WTC11 (cell line): ENCODE measurements around the gene SOSTDC1. TPM values are rescaled to one million over a fixed set of nuclear protein-coding genes. Genes with fewer than 3 reads are reported as not detected.

Source experiments
- ATAC-seq: fragments of 200-7000 bp; cut with Tn5 transposase; 2 replicates; pipeline ENCODE4 v1.10.0; 2021; ENCODE audit warnings: mild to moderate bottlenecking, moderate library complexity
- CTCF ChIA-PET: fragments of 300-600 bp; sonication (Branson Sonifier 250); formaldehyde crosslinking; loops from one replicate; lab custom pipeline; 2021; ENCODE audit warnings: antibody characterized with exemption; lab: Charles Lee
- POLR2A ChIA-PET: fragments of 350-600 bp; sonication (Branson Sonifier 250); formaldehyde crosslinking; loops from one replicate; lab custom pipeline; 2021; ENCODE audit warnings: antibody characterized with exemption; lab: Charles Lee
- DNase-seq: peaks from one replicate; pipeline ENCODE4 v3.0.0; 2021; ENCODE audit warnings: low spot score
- H3K27ac Mint-ChIP-seq: 2 replicates; pipeline ENCODE4 v1.8.0; 2021; ENCODE audit warnings: mixed read lengths
- H3K27me3 Mint-ChIP-seq: 2 replicates; pipeline ENCODE4 v1.8.0; 2021; ENCODE audit warnings: low read depth, mild to moderate bottlenecking, moderate library complexity, mixed read lengths
- H3K36me3 Mint-ChIP-seq: 2 replicates; pipeline ENCODE4 v1.8.0; 2021; ENCODE audit warnings: mixed read lengths
- H3K4me1 Mint-ChIP-seq: 2 replicates; pipeline ENCODE4 v1.8.0; 2022; ENCODE audit warnings: mixed read lengths
- H3K4me3 Mint-ChIP-seq: 2 replicates; pipeline ENCODE4 v1.8.0; 2021; ENCODE audit warnings: mild to moderate bottlenecking, moderate library complexity, mixed read lengths
- H3K9me3 Mint-ChIP-seq: 2 replicates; pipeline ENCODE4 v1.8.0; 2021; ENCODE audit warnings: mixed read lengths
- ATF6 ChIP-seq: sonication (generic); formaldehyde crosslinking; IDR thresholded peaks from 2 replicates; pipeline ENCODE4 v1.8.1; 2023; ENCODE audit warnings: mild to moderate bottlenecking, missing genetic modification reagents
- E2F1 ChIP-seq: sonication (generic); formaldehyde crosslinking; IDR thresholded peaks from 2 replicates; pipeline ENCODE4 v1.8.0; 2022; ENCODE audit warnings: mild to moderate bottlenecking, missing genetic modification reagents
- ERG ChIP-seq: fragments of 250-450 bp; sonication (Bioruptor Pico); IDR thresholded peaks from 2 replicates; pipeline ENCODE4 v1.8.0; 2021; ENCODE audit warnings: mild to moderate bottlenecking
- FOXP1 ChIP-seq: sonication (generic); formaldehyde crosslinking; IDR thresholded peaks from 2 replicates; pipeline ENCODE4 v1.8.0; 2022; ENCODE audit warnings: missing genetic modification reagents, mild to moderate bottlenecking, moderate library complexity, borderline replicate concordance
- GRHL2 ChIP-seq: fragments of 250-450 bp; sonication (Bioruptor Pico); IDR thresholded peaks from 2 replicates; pipeline ENCODE4 v1.8.0; 2022; ENCODE audit warnings: mild to moderate bottlenecking, moderate library complexity; ENCODE audit not compliant: insufficient replicate concordance, severe bottlenecking
- GTF2I ChIP-seq: fragments of 250-450 bp; sonication (Bioruptor Pico); conservative IDR thresholded peaks from 2 replicates; pipeline ENCODE4 v1.4.0; 2021; ENCODE audit warnings: mild to moderate bottlenecking
- HMGXB4 ChIP-seq: sonication (generic); formaldehyde crosslinking; IDR thresholded peaks from 2 replicates; pipeline ENCODE4 v1.8.1; 2023; ENCODE audit warnings: mild to moderate bottlenecking, moderate library complexity, missing genetic modification reagents
- IRF2 ChIP-seq: sonication (generic); formaldehyde crosslinking; IDR thresholded peaks from 2 replicates; pipeline ENCODE4 v1.8.0; 2022; ENCODE audit warnings: low read depth, missing genetic modification reagents, borderline replicate concordance
- NFYB ChIP-seq: sonication (generic); formaldehyde crosslinking; conservative IDR thresholded peaks from 2 replicates; pipeline ENCODE4 v1.8.0; 2022; ENCODE audit warnings: low read depth, missing genetic modification reagents
- OVOL2 ChIP-seq: fragments of 250-450 bp; sonication (Bioruptor Pico); IDR thresholded peaks from 2 replicates; pipeline ENCODE4 v1.9.0; 2021; ENCODE audit warnings: mild to moderate bottlenecking, borderline replicate concordance
- PRRX2 ChIP-seq: fragments of 250-450 bp; sonication (Bioruptor Pico); IDR thresholded peaks from 2 replicates; pipeline ENCODE4 v1.8.0; 2021; ENCODE audit warnings: mild to moderate bottlenecking
- STAT6 ChIP-seq: sonication (generic); formaldehyde crosslinking; conservative IDR thresholded peaks from 2 replicates; pipeline ENCODE4 v1.8.1; 2023; ENCODE audit warnings: mild to moderate bottlenecking, low read depth, missing genetic modification reagents, moderate library complexity
- TEAD1 ChIP-seq: sonication (generic); formaldehyde crosslinking; IDR thresholded peaks from 2 replicates; pipeline ENCODE4 v1.8.0; 2022; ENCODE audit warnings: mild to moderate bottlenecking, missing genetic modification reagents
- ZNF219 ChIP-seq: sonication (generic); formaldehyde crosslinking; IDR thresholded peaks from 2 replicates; pipeline ENCODE4 v1.8.0; 2023; ENCODE audit warnings: missing genetic modification reagents, mild to moderate bottlenecking, borderline replicate concordance
- ZNF671 ChIP-seq: fragments of 250-450 bp; sonication (Bioruptor Pico); IDR thresholded peaks from 2 replicates; pipeline ENCODE4 v1.8.0; 2021; ENCODE audit warnings: mild to moderate bottlenecking
- total RNA-seq: library from RNA; stranded (reverse); gene quantifications from 3 replicates; pipeline ENCODE4 v1.2.3, GENCODE V29; 2021
- TF ChIP-seq, protein P1 (sequence below): sonication (generic); formaldehyde crosslinking; conservative IDR thresholded peaks from 2 replicates; pipeline ENCODE4 v1.8.1; 2022; ENCODE audit warnings: mild to moderate bottlenecking, missing genetic modification reagents
- TF ChIP-seq, protein P2 (sequence below): sonication (generic); formaldehyde crosslinking; IDR thresholded peaks from 2 replicates; pipeline ENCODE4 v1.8.1; 2022; ENCODE audit warnings: mild to moderate bottlenecking, missing genetic modification reagents, moderate library complexity, borderline replicate concordance
- TF ChIP-seq, protein P3 (sequence below): fragments of 250-450 bp; sonication (Bioruptor Pico); IDR thresholded peaks from 2 replicates; pipeline ENCODE4 v1.9.0; 2021; ENCODE audit warnings: mild to moderate bottlenecking
- TF ChIP-seq, protein P4 (sequence below): fragments of 250-450 bp; sonication (Bioruptor Pico); conservative IDR thresholded peaks from 2 replicates; pipeline ENCODE4 v1.9.0; 2021; ENCODE audit warnings: mild to moderate bottlenecking
- TF ChIP-seq, protein P5 (sequence below): sonication (generic); formaldehyde crosslinking; IDR thresholded peaks from 2 replicates; pipeline ENCODE4 v1.8.0; 2022; ENCODE audit warnings: mild to moderate bottlenecking, missing genetic modification reagents

Gene SOSTDC1
- total RNA-seq, 1 experiment from 2014 or later = 0.15 TPM

GRCh38 chr7:16419126-16419525 lies 46.4 kb downstream of the SOSTDC1 start:
- H3K9me3 Mint-ChIP-seq = no peaks in the 10 kb centered on the region
- ATAC-seq (no peak), DNase-seq (no peak)
- H3K36me3 Mint-ChIP-seq = no peaks in the 10 kb centered on the region
- peaks cover 16% of the 10 kb centered on the region for H3K4me1 Mint-ChIP-seq
- TF ChIP-seq IRF2 (CRISPR knock-in tag) = no peak
- TF ChIP-seq, protein P1, sequence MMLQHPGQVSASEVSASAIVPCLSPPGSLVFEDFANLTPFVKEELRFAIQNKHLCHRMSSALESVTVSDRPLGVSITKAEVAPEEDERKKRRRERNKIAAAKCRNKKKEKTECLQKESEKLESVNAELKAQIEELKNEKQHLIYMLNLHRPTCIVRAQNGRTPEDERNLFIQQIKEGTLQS = no peak
- TF ChIP-seq ZNF671 (CRISPR knock-in tag) = no peak
- no peak for TF ChIP-seq GRHL2 (CRISPR knock-in tag)
- TF ChIP-seq, protein P2, sequence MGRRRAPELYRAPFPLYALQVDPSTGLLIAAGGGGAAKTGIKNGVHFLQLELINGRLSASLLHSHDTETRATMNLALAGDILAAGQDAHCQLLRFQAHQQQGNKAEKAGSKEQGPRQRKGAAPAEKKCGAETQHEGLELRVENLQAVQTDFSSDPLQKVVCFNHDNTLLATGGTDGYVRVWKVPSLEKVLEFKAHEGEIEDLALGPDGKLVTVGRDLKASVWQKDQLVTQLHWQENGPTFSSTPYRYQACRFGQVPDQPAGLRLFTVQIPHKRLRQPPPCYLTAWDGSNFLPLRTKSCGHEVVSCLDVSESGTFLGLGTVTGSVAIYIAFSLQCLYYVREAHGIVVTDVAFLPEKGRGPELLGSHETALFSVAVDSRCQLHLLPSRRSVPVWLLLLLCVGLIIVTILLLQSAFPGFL (CRISPR knock-in tag) = no peak
- no peak for TF ChIP-seq OVOL2 (CRISPR knock-in tag)
- no peak for TF ChIP-seq FOXP1 (CRISPR knock-in tag)
- TF ChIP-seq NFYB = no peak
- H3K27ac Mint-ChIP-seq = no peak overlapping the region
- peaks cover 27% of the 10 kb centered on the region for H3K27me3 Mint-ChIP-seq
- H3K4me3 Mint-ChIP-seq = peak overlapping the region; percentile 17; the same call in 1 of the 2 replicates
- ChIA-PET CTCF (no interaction called here), POLR2A (no interaction called here)

DNA sequence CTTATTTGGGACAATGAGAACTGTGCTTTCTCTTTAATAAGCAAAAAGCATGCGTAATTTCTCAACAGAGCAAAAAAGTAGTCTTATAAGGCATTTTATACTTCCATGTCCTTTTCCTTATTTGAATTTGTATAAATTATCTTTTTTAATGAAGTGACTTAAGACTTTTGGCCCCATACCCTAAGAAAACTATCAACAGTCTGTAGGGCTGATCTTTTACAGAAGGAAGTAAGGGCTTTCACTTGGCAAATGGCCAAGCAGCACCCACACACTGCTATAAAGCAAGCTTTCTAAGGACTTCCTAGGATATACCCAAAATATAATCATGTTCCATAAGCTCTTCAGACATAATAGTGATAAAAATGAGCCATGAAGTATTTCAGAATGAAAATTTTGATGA lies 47.6 kb downstream of the SOSTDC1 start:
- CTCF ChIA-PET = no interaction called here
- no peak for ATAC-seq
- TF ChIP-seq E2F1 (CRISPR knock-in tag) = no peak
- TF ChIP-seq HMGXB4 (CRISPR knock-in tag) = no peak
- TF ChIP-seq, protein P3, sequence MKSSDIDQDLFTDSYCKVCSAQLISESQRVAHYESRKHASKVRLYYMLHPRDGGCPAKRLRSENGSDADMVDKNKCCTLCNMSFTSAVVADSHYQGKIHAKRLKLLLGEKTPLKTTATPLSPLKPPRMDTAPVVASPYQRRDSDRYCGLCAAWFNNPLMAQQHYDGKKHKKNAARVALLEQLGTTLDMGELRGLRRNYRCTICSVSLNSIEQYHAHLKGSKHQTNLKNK = no peak
- no peak for TF ChIP-seq PRRX2 (CRISPR knock-in tag)
- TF ChIP-seq, protein P4, sequence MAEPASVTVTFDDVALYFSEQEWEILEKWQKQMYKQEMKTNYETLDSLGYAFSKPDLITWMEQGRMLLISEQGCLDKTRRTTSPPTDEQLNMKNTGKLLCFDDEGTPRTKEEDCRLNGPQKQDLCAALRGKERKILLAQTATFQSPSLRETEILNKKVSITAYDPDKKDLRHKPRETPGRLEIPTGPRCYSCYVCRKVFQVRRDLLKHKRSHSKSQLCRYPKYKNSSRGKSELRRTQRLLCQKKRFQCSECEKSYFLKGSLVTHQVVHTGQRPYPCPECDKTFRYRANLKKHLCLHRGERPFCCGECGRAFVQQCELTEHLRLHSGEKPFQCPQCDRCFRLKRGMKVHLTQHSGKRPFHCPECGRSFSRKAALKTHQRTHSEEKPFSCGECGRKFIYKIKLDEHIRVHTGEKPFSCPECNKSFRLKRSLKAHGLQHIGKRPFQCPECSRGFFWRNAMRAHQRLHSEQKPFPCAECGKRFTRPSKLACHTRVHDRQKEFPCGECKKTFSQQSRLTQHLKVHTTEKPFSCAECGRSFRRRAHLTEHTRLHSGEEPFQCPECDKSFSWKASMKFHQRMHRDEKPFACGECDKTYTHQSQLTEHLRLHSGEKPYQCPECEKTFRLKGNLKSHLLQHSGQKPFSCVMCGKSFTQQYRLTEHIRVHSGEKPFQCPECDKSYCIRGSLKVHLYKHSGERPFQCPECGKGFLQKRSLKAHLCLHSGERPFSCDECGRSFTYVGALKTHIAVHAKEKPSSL (CRISPR knock-in tag) = no peak
- TF ChIP-seq STAT6 (CRISPR knock-in tag) = no peak
- TF ChIP-seq TEAD1 (CRISPR knock-in tag) = no peak
- no peak for TF ChIP-seq ATF6
- TF ChIP-seq ERG (CRISPR knock-in tag) = no peak
- TF ChIP-seq, protein P5, sequence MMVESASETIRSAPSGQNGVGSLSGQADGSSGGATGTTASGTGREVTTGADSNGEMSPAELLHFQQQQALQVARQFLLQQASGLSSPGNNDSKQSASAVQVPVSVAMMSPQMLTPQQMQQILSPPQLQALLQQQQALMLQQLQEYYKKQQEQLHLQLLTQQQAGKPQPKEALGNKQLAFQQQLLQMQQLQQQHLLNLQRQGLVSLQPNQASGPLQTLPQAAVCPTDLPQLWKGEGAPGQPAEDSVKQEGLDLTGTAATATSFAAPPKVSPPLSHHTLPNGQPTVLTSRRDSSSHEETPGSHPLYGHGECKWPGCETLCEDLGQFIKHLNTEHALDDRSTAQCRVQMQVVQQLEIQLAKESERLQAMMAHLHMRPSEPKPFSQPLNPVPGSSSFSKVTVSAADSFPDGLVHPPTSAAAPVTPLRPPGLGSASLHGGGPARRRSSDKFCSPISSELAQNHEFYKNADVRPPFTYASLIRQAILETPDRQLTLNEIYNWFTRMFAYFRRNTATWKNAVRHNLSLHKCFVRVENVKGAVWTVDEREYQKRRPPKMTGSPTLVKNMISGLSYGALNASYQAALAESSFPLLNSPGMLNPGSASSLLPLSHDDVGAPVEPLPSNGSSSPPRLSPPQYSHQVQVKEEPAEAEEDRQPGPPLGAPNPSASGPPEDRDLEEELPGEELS (CRISPR knock-in tag) = no peak
- TF ChIP-seq ZNF219 (CRISPR knock-in tag) = no peak
- TF ChIP-seq GTF2I = no peak

More for the DNA sequence above, 47.6 kb downstream of the SOSTDC1 start:
- DNase-seq = no peak
- Mint-ChIP-seq H3K9me3 (no peaks in the 10 kb centered on the region), H3K4me1 (peaks cover 16% of the 10 kb centered on the region), H3K27me3 (peaks cover 27% of the 10 kb centered on the region), H3K4me3 (no peak overlapping the region), H3K36me3 (no peaks in the 10 kb centered on the region), H3K27ac (no peak overlapping the region)
- POLR2A ChIA-PET = no interaction called here
